Fibroblast of lung (primary cell): ENCODE results near the gene DGKZ. TPM values are rescaled to one million over a fixed set of nuclear protein-coding genes. Genes with fewer than 3 reads are reported as not detected.
"Not testable (repeated sequence)": the region's sequence is repeated elsewhere in the genome, so short reads cannot be mapped to it uniquely, and the experiment has no call there.

ENCODE experiments used
- DNase-seq, 2 donors: peaks; one replicate each; pipeline versions ENCODE4 v3.0.0 to v3.0.0-alpha.2; 2010; ENCODE audit warnings: low read depth in 2 of 2
- H2AFZ ChIP-seq: 2 replicates; pipeline ENCODE4 v1.5.1; 2012; ENCODE audit warnings: low read length, control low read depth, inconsistent platforms
- H3K27ac ChIP-seq: 2 replicates; pipeline ENCODE4 v1.5.1; 2011; ENCODE audit warnings: low read length, control low read depth; ENCODE audit not compliant: insufficient read depth
- H3K27me3 ChIP-seq: 2 replicates; pipeline ENCODE4 v1.5.1; 2011; ENCODE audit warnings: mild to moderate bottlenecking, low read length; ENCODE audit not compliant: control insufficient read depth, insufficient read depth
- H3K36me3 ChIP-seq: 2 replicates; pipeline ENCODE4 v1.5.1; 2011; ENCODE audit warnings: low read length; ENCODE audit not compliant: control insufficient read depth, insufficient read depth
- H3K4me1 ChIP-seq: 2 replicates; pipeline ENCODE4 v1.5.1; 2011; ENCODE audit warnings: low read length; ENCODE audit not compliant: control insufficient read depth, insufficient read depth; ENCODE audit errors: extremely low read depth
- H3K4me2 ChIP-seq: 2 replicates; pipeline ENCODE4 v1.5.1; 2011; ENCODE audit warnings: low read length, control low read depth; ENCODE audit not compliant: insufficient read depth; ENCODE audit errors: extremely low read depth
- H3K4me3 ChIP-seq, 4 experiments: fragments of 200-600 bp in 1 of 4; sonication (generic) in 1 of 4; replicated peaks in 1 of 4; 2 replicates each; pipeline ENCODE4 v1.5.1; 2011 to 2016; ENCODE audit warnings: low read length in 4 of 4, low read depth in 3 of 4, mild to moderate bottlenecking in 3 of 4, control low read depth in 2 of 4, inconsistent platforms in 1 of 4, mixed read lengths in 1 of 4; ENCODE audit not compliant: insufficient read depth in 1 of 4; ENCODE audit errors: control extremely low read depth in 1 of 4
- H3K79me2 ChIP-seq: 2 replicates; pipeline ENCODE4 v1.5.1; 2012; ENCODE audit warnings: mild to moderate bottlenecking, low read length, inconsistent platforms; ENCODE audit not compliant: control insufficient read depth, insufficient read depth
- H3K9ac ChIP-seq: 2 replicates; pipeline ENCODE4 v1.5.1; 2011; ENCODE audit warnings: mild to moderate bottlenecking, low read length, control low read depth; ENCODE audit not compliant: insufficient read depth
- H3K9me3 ChIP-seq: 2 replicates; pipeline ENCODE4 v1.5.1; 2012; ENCODE audit warnings: low read depth, low read length; ENCODE audit not compliant: control insufficient read depth, insufficient read depth
- H4K20me1 ChIP-seq: 2 replicates; pipeline ENCODE4 v1.5.1; 2011; ENCODE audit warnings: low read length; ENCODE audit not compliant: control insufficient read depth, insufficient read depth; ENCODE audit errors: extremely low read depth
- CTCF ChIP-seq, 2 donors: IDR thresholded peaks in 1 of 2; conservative IDR thresholded peaks in 1 of 2; 1 replicate in 1 of 2; 2 replicates in 1 of 2; pipeline ENCODE4 v1.5.1; 2011 to 2012; ENCODE audit warnings: low read length in 2 of 2, control low read depth in 1 of 2, inconsistent platforms in 1 of 2, low read depth in 1 of 2, mild to moderate bottlenecking in 1 of 2
- EZH2 ChIP-seq: IDR thresholded peaks from 2 replicates; pipeline ENCODE4 v1.5.1; 2012; ENCODE audit warnings: low read length, control low read depth, mild to moderate bottlenecking; ENCODE audit errors: missing control alignments
- polyA plus RNA-seq, 2 donors: library from polyadenylated mRNA; depleted of rRNA in 1 of 2; stranded (reverse) in 1 of 2; unstranded in 1 of 2; fragments of >200 nt; gene quantifications; 2 replicates each; pipeline ENCODE4 v1.2.1, GENCODE V29; 2011 to 2012; ENCODE audit warnings: missing spikeins in 1 of 2
- total RNA-seq: library from RNA; depleted of rRNA; stranded (reverse); fragments of >200 nt; gene quantifications from 2 replicates; pipeline ENCODE4 v1.2.1, GENCODE V29; 2014

DGKZ gene
- total and polyA plus RNA-seq, 2 donors (not counting 1 experiment from before 2014, with no cell fraction given) = 16.4 to 35.5 TPM

- Histone ChIP-seq H3K36me3 (peaks cover 19% of the 10 kb centered on the region), H3K4me2 (no peak overlapping the region), H3K9ac (no peak overlapping the region), H2AFZ (no peak overlapping the region), H3K79me2 (no peaks in the 10 kb centered on the region), H3K4me1 (peaks cover 6% of the 10 kb centered on the region), H3K4me3 (no peak overlapping the region), H3K27ac (no peak overlapping the region), H3K27me3 (no peaks in the 10 kb centered on the region), H3K9me3 (no peaks in the 10 kb centered on the region), H4K20me1 (no peaks in the 10 kb centered on the region)
- no peak for DNase-seq
- TF ChIP-seq CTCF (conservative IDR thresholded peaks at IDR 0.05 in 1 of 2, IDR thresholded peaks at IDR 0.05 in 1 of 2; ENCODE audit: low read depth in 1 of 2, low read length in 2 of 2) (no peak), EZH2 (no peak)
Measured at GRCh38 chr11:46372086-46372485, 24.8 kb downstream of the DGKZ start.

- H3K9ac ChIP-seq, H3K9me3 ChIP-seq, H3K4me3 ChIP-seq, H2AFZ ChIP-seq, H3K27ac ChIP-seq, DNase-seq, H3K4me1 ChIP-seq, H4K20me1 ChIP-seq, H3K27me3 ChIP-seq, H3K79me2 ChIP-seq, H3K4me2 ChIP-seq: not testable (repeated sequence)
- H3K36me3 ChIP-seq = peaks cover 19% of the 10 kb centered on the region
Measured at GRCh38 chr11:46372501-46372900, 25.2 kb downstream of the DGKZ start.

- no peak overlapping the region for H3K4me2 ChIP-seq
- peaks cover 2% of the 10 kb centered on the region for H3K4me1 ChIP-seq
- no peak for TF ChIP-seq EZH2
- no peak for TF ChIP-seq CTCF (conservative IDR thresholded peaks at IDR 0.05 in 1 of 2, IDR thresholded peaks at IDR 0.05 in 1 of 2; ENCODE audit: low read depth in 1 of 2, low read length in 2 of 2)
- no peak for DNase-seq
- H3K36me3 ChIP-seq = peaks cover 18% of the 10 kb centered on the region
- H4K20me1 ChIP-seq = no peaks in the 10 kb centered on the region
- no peak overlapping the region for H2AFZ ChIP-seq
- H3K79me2 ChIP-seq = no peaks in the 10 kb centered on the region
- no peak overlapping the region for H3K9ac ChIP-seq
- H3K4me3 ChIP-seq = no peak overlapping the region
- no peaks in the 10 kb centered on the region for H3K27me3 ChIP-seq
- H3K9me3 ChIP-seq = no peaks in the 10 kb centered on the region
- no peak overlapping the region for H3K27ac ChIP-seq
Measured at GRCh38 chr11:46373787-46374740, 26.8 kb downstream of the DGKZ start.
